Heart right ventricle (tissue), 16 donors: ENCODE data around the gene ZNF609. TPM values are rescaled to one million over a fixed set of nuclear protein-coding genes. Genes with fewer than 3 reads are reported as not detected.

Experiments
- ATAC-seq, 8 donors: fragments of 200-7000 bp; cut with Tn5 transposase; one replicate each; pipeline ENCODE4 v1.9.1; 2020; ENCODE audit warnings: mild to moderate bottlenecking in 8 of 8, moderate library complexity in 8 of 8, moderate number of reproducible peaks in 1 of 8
- DNase-seq, 2 donors: peaks; one replicate each; pipeline ENCODE4 v3.0.0-alpha.2; 2020
- H3K27ac ChIP-seq, 10 donors: fragments of 200-600 bp; sonication (generic) in 2 of 10; one replicate each; pipeline versions ENCODE4 v1.5.0 to v1.8.0; 2020 to 2022; ENCODE audit warnings: mild to moderate bottlenecking in 3 of 10
- H3K27me3 ChIP-seq, 7 donors: fragments of 200-600 bp; one replicate each; pipeline ENCODE4 v1.8.0; 2021 to 2022; ENCODE audit warnings: mild to moderate bottlenecking in 2 of 7
- H3K36me3 ChIP-seq, 9 donors: fragments of 200-600 bp; sonication (generic) in 1 of 9; one replicate each; pipeline versions ENCODE4 v1.5.0 to v1.8.0; 2020 to 2022; ENCODE audit warnings: mild to moderate bottlenecking in 2 of 9
- H3K4me1 ChIP-seq, 9 donors: fragments of 200-600 bp; sonication (generic) in 1 of 9; one replicate each; pipeline versions ENCODE4 v1.5.0 to v1.8.0; 2020 to 2022; ENCODE audit warnings: mild to moderate bottlenecking in 4 of 9
- H3K4me3 ChIP-seq, 10 donors: fragments of 200-600 bp; sonication (generic) in 2 of 10; one replicate each; pipeline versions ENCODE4 v1.5.0 to v1.8.0; 2020 to 2022; ENCODE audit warnings: mild to moderate bottlenecking in 7 of 10, moderate library complexity in 2 of 10
- H3K9me3 ChIP-seq, 11 donors: fragments of 200-600 bp in 10 of 11; sonication (generic) in 2 of 11; one replicate each; pipeline versions ENCODE4 v1.5.0 to v1.8.0; 2013 to 2022; ENCODE audit warnings: mild to moderate bottlenecking in 2 of 11, control low read depth in 1 of 11, moderate library complexity in 1 of 11
- CTCF ChIP-seq, 9 donors: fragments of 200-600 bp; sonication (generic) in 2 of 9; IDR thresholded peaks; one replicate each; pipeline versions ENCODE4 v1.5.0 to v1.8.0; 2021 to 2022; ENCODE audit warnings: antibody characterized with exemption in 9 of 9, mild to moderate bottlenecking in 5 of 9, moderate library complexity in 1 of 9
- WGBS, 2 donors: extraction: QIAGEN DNeasy Blood & Tissue Kit; methylation state at CpG; one replicate each; pipeline ENCODE4 v1.1.7; 2013; ENCODE audit warnings: inconsistent platforms in 1 of 2; 5-methylcytosine and 5-hydroxymethylcytosine counted together
- intact Hi-C, 10 donors: fragments of 100-400 bp; cut with DNase I; formaldehyde crosslinking; loops; one replicate each; pipeline versions ENCODE4 v1.11.1 to v1.14.2; 2022
- polyA plus RNA-seq, 2 donors: library from polyadenylated mRNA; stranded (reverse); fragments of 200-250 nt; gene quantifications; one replicate each; pipeline ENCODE4 v1.2.3, GENCODE V29; 2013
- total RNA-seq, 10 donors: library from RNA; stranded (reverse); fragmentation: NEBNext Ultra II Directional in 3 of 10; extraction: Animal tissue kit (Norgen Biotek cat#: 25700) in 3 of 10; gene quantifications; one replicate each; pipeline versions ENCODE4 v1.2.1 to v1.2.4, GENCODE V29; 2021 to 2023
- donor health status: Arrhythmogenic right ventricular cardiomyopathy.
- donor health status: ischemic (EF 13 %, LVEDD 7.1; RV severe dilation, severe dysfunction).
- donor health status: healthy with polysubstance abuse.
- donor health status: DM: no; HTN: yes; CAD: no.
- donor health status: DM: no; HTN: no; CAD: no.
- donor health status: ischemic (EF 25% LVEDD 6.9; RV normal size, moderate dysfunction).
- donor health status: ischemic (EF 25% LVEDD 5.7; RV mildly dilated, moderate dysfunction).
- donor health status: healthy.
- donor health status: DM: yes; HTN: yes; CAD: no.
- donor health status: Ischemic cardiomyopathy.
- donor health status: ischemic (EF 35%, LVEDD 5.7; RV mildly dilated, moderate dysfunction).
- donor health status: nonischemic (EF 11% LVEDD 7.7; RV severe dilation, severe dysfunction).
- donor health status: DM: yes; HTN: yes; CAD: no.
- donor health status: PGD.
- donor health status: ischemic (EF 29% LVEDD 5.4; RV normal size, mild dysfunction).
- donor health status: nonischemic (EF 23%, LVEDD 6.1; RV moderate dilation, normal function).

ZNF609 gene
- total and polyA plus RNA-seq, 12 donors, result 4.0 to 19.2 (median 15.8) TPM

GRCh38 chr15:64614519-64614918, 154.1 kb downstream of the ZNF609 start:
- no peak for ATAC-seq
- Histone ChIP-seq H3K9me3 (no peaks in the 10 kb centered on the region), H3K36me3 (no peaks in the 10 kb centered on the region), H3K4me3 (no peak overlapping the region), H3K4me1 (peaks cover 0 to 23% (median 3%) of the 10 kb centered on the region in 9 donors), H3K27ac (no peak overlapping the region), H3K27me3 (no peaks in the 10 kb centered on the region)
- DNase-seq, result no peak
- no peak for TF ChIP-seq CTCF (IDR thresholded peaks at IDR 0.05)
- intact Hi-C loops, result no loop called here
- 96 to 97% methylated on average over 5 of the region's 5 CpGs for WGBS, 2 donors

DNA sequence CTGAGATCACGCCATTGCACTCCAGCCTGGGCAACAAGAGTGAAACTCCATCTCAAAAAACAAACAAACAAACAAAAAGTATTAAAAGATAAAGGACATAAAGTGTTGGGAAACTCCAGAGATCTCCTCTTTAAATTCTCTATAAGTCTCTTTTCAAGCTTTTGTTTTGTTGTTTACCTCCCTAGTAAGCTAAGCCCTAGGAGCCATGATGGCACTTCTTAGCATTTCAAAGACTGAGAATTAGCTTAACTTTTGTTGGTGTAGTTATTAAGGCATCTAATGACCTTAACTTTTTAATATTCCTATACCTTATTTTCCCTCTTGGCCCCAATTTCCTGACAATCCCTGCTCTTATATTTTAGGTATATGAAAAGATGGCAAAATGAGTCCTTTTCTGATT, 157.3 kb downstream of the ZNF609 start:
- H3K4me1 ChIP-seq, result peaks cover 0 to 40% (median 20%) of the 10 kb centered on the region in 9 donors
- H3K27ac ChIP-seq, result no peak overlapping the region
- no peaks in the 10 kb centered on the region for H3K9me3 ChIP-seq
- intact Hi-C loops, result no loop called here
- DNase-seq (no peak), ATAC-seq (no peak)
- WGBS, 2 donors, result 100% methylated on average over 1 of the region's 1 CpG
- no peak overlapping the region for H3K4me3 ChIP-seq
- H3K36me3 ChIP-seq, result peaks cover 0 to 2% (median 0%) of the 10 kb centered on the region in 9 donors
- H3K27me3 ChIP-seq, result no peaks in the 10 kb centered on the region
- TF ChIP-seq CTCF (IDR thresholded peaks at IDR 0.05), result no peak

DNA sequence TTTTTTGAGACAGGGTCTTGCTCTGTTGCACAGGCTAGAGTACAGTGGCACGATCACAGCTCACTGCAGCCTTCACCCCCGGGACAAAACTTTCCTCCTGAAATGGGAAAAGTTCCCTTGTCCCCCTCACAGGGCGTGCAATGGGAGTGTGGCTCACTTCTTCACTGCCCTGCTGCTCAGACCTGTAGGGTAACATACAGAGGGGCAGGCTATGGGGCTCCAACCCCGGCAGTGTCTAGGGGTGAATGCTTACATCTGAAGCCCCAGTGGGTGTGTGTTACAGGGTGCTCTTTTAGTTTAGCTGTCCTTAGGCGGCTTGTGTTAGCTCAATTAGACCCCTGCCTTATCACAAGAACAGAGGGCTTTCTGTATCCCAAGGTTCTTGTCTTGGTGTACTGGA, 157.8 kb downstream of the ZNF609 start:
- peaks cover 0 to 6% (median 0%) of the 10 kb centered on the region in 9 donors for H3K36me3 ChIP-seq
- DNase-seq (no peak), ATAC-seq (no peak)
- H3K4me3 ChIP-seq, result no peak overlapping the region
- WGBS, 2 donors, result 90 to 95% methylated on average over 5 of the region's 5 CpGs
- peaks cover 0 to 44% (median 22%) of the 10 kb centered on the region in 9 donors for H3K4me1 ChIP-seq
- intact Hi-C loops, result no loop called here
- H3K27me3 ChIP-seq, result no peaks in the 10 kb centered on the region
- TF ChIP-seq CTCF (IDR thresholded peaks at IDR 0.05), result no peak
- no peaks in the 10 kb centered on the region for H3K9me3 ChIP-seq
- no peak overlapping the region for H3K27ac ChIP-seq

GRCh38 chr15:64618540-64618939, 158.2 kb downstream of the ZNF609 start:
- DNase-seq (no peak), ATAC-seq (no peak)
- H3K27ac ChIP-seq, result no peak overlapping the region
- H3K36me3 ChIP-seq, result peaks cover 0 to 10% (median 0%) of the 10 kb centered on the region in 9 donors
- intact Hi-C loops, result no loop called here
- H3K4me3 ChIP-seq, result no peak overlapping the region
- TF ChIP-seq CTCF (IDR thresholded peaks at IDR 0.05), result no peak
- H3K9me3 ChIP-seq, result no peaks in the 10 kb centered on the region
- H3K27me3 ChIP-seq, result no peaks in the 10 kb centered on the region
- WGBS, 2 donors, result 73 to 85% methylated on average over 11 of the region's 11 CpGs
- peaks cover 0 to 47% (median 22%) of the 10 kb centered on the region in 9 donors for H3K4me1 ChIP-seq
